HL-60 (cell line): ENCODE measurements around the gene SEMA6B.

Experiments used
- DNase-seq, 2 experiments: peaks; one replicate each; pipeline ENCODE4 v3.0.0-alpha.2; 2010 to 2020; ENCODE audit warnings: low read depth in 1 of 2, low spot score in 1 of 2
- H3K27ac ChIP-seq: fragments of 250-450 bp; sonication (Bioruptor Pico); replicated peaks from 2 replicates; pipeline ENCODE4 v1.5.1; 2020; ENCODE audit warnings: mild to moderate bottlenecking, moderate library complexity
- H3K27me3 ChIP-seq: fragments of 250-450 bp; sonication (Bioruptor Pico); 2 replicates; pipeline ENCODE4 v1.5.1; 2021; ENCODE audit warnings: mild to moderate bottlenecking, moderate library complexity; ENCODE audit not compliant: insufficient read depth, poor library complexity, severe bottlenecking
- H3K4me3 ChIP-seq: replicated peaks from 2 replicates; pipeline ENCODE4 v1.5.1; 2011; ENCODE audit warnings: mild to moderate bottlenecking, control low read depth, low read length; ENCODE audit not compliant: insufficient read depth
- GABPA ChIP-seq: IDR thresholded peaks from 2 replicates; pipeline ENCODE4 v1.6.1; 2012; ENCODE audit warnings: low read depth
- POLR2AphosphoS5 ChIP-seq: IDR thresholded peaks from 2 replicates; pipeline ENCODE4 v1.6.1; 2012; ENCODE audit warnings: low read depth
- REST ChIP-seq: IDR thresholded peaks from 2 replicates; pipeline ENCODE4 v1.6.1; 2012; ENCODE audit warnings: low read depth; ENCODE audit not compliant: insufficient replicate concordance
- SPI1 ChIP-seq: IDR thresholded peaks from 2 replicates; pipeline ENCODE4 v1.6.1; 2012; ENCODE audit warnings: low read depth, mild to moderate bottlenecking, borderline replicate concordance
- TF ChIP-seq, protein P1 (sequence below): IDR thresholded peaks from one replicate; pipeline ENCODE4 v1.5.1; 2011; ENCODE audit warnings: low read length, control low read depth, inconsistent platforms; ENCODE audit not compliant: insufficient read depth

SEMA6B gene

DNA sequence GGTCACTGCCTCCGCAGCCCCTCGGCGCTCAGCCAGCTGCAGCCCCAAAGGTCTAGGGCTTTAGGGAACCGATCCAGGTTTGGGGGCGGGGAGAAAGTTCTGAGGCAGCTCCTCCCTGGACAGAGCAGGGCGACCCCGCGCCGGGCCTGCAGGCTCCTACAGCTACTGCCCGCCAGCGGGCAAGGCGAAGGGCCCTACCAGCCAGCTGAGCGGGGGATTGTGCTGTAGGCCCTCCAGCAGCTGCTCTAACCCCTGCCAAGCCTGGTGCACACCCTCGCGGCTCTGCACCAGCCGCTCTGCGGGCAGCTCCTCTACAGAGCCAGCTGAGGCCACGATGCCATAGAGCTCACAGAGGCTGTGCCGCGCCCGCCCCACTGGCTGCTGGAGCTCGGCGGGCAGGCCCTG, 55.2 kb downstream of the SEMA6B start:
- no peak for TF ChIP-seq SPI1
- TF ChIP-seq, protein P1, sequence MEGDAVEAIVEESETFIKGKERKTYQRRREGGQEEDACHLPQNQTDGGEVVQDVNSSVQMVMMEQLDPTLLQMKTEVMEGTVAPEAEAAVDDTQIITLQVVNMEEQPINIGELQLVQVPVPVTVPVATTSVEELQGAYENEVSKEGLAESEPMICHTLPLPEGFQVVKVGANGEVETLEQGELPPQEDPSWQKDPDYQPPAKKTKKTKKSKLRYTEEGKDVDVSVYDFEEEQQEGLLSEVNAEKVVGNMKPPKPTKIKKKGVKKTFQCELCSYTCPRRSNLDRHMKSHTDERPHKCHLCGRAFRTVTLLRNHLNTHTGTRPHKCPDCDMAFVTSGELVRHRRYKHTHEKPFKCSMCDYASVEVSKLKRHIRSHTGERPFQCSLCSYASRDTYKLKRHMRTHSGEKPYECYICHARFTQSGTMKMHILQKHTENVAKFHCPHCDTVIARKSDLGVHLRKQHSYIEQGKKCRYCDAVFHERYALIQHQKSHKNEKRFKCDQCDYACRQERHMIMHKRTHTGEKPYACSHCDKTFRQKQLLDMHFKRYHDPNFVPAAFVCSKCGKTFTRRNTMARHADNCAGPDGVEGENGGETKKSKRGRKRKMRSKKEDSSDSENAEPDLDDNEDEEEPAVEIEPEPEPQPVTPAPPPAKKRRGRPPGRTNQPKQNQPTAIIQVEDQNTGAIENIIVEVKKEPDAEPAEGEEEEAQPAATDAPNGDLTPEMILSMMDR, result no peak
- TF ChIP-seq GABPA, result no peak
- TF ChIP-seq REST, result no peak
- TF ChIP-seq POLR2AphosphoS5, result no peak
- Histone ChIP-seq H3K27ac (peak overlapping the region; percentile 24), H3K4me3 (no peak overlapping the region), H3K27me3 (no peaks in the 10 kb centered on the region)
- DNase-seq, result no peak

DNA sequence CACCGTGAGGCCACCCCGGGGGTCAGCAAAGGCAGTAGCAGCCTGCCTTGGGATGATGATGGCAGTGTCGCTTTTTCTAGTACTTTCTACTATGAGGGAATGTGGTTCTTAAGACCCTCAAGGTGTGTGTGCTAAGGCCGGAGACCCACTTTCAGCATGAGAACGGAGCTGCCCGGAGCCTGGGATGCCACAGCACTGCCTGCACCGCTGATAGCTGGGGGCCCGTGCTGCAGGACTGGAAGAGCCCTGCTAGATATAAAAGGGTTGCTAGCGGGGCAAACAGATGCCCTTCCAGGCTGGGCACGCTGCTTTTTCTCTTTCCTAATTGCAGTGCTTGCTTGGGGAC, 55.7 kb downstream of the SEMA6B start:
- Histone ChIP-seq H3K27me3 (no peaks in the 10 kb centered on the region), H3K4me3 (no peak overlapping the region), H3K27ac (no peak overlapping the region)
- no peak for DNase-seq
- TF ChIP-seq SPI1, result no peak
- no peak for TF ChIP-seq GABPA
- TF ChIP-seq, protein P1, result no peak
- TF ChIP-seq REST, result no peak
- TF ChIP-seq POLR2AphosphoS5, result no peak

- DNase-seq, result no peak
- Histone ChIP-seq H3K4me3 (no peak overlapping the region), H3K27ac (no peak overlapping the region), H3K27me3 (no peaks in the 10 kb centered on the region)
- TF ChIP-seq GABPA (no peak), SPI1 (no peak), REST (no peak), POLR2AphosphoS5 (no peak)
- TF ChIP-seq, protein P1, result no peak
These were observed 56.2 kb downstream of the SEMA6B start for GRCh38 chr19:4503132-4503824.
